Measurements from ENCODE around the gene BASP1. TPM values are rescaled to one million over a fixed set of nuclear protein-coding genes. Genes with fewer than 3 reads are reported as not detected.

The BASP1 gene
- total and polyA plus RNA-seq, 2 experiments from 2014 or later: 87.5 to 114 TPM

GRCh38 chr5:17185349-17185748, 32.1 kb upstream of the BASP1 start:
- Mint-ChIP-seq H3K27me3 (ENCODE audit: insufficient read depth, low read depth, poor library complexity) (no peaks in the 10 kb centered on the region), H3K4me1 (peaks cover 6% of the 10 kb centered on the region; the same call in 2 of the 3 replicates), H3K4me3 (no peak overlapping the region), H3K36me3 (ENCODE audit: low read depth) (peaks cover 4% of the 10 kb centered on the region; the same call in 2 of the 3 replicates), H3K27ac (no peak overlapping the region), H3K9me3 (peaks cover 4% of the 10 kb centered on the region; the same call in 2 of the 3 replicates)
- peaks cover 6% of the 10 kb centered on the region for H3K4me1 ChIP-seq (ENCODE audit: insufficient read depth)
- no peak for TF ChIP-seq STAT1 (IDR thresholded peaks at IDR 0.05; ENCODE audit: unreplicated experiment)
- H3K36me3 ChIP-seq (ENCODE audit: insufficient read depth): no peaks in the 10 kb centered on the region
- no peaks in the 10 kb centered on the region for H3K9me2 ChIP-seq (ENCODE audit: insufficient read depth)
- no peaks in the 10 kb centered on the region for H3K79me2 ChIP-seq (replicated peaks; ENCODE audit: insufficient read depth)
- no peak overlapping the region for H3K4me2 ChIP-seq
- H3K4me3 ChIP-seq: no peak overlapping the region
- ATAC-seq (no peak), DNase-seq (ENCODE audit: low spot score) (no peak)
- no peaks in the 10 kb centered on the region for H4K20me1 ChIP-seq (replicated peaks; ENCODE audit: insufficient read depth)
- no peaks in the 10 kb centered on the region for H3K27me3 ChIP-seq (ENCODE audit: insufficient read depth)
- no peak overlapping the region for H2AFZ ChIP-seq
- H3K27ac ChIP-seq (ENCODE audit: low read depth): no peak overlapping the region
- H3F3A ChIP-seq (replicated peaks; ENCODE audit: low read depth): no peaks in the 10 kb centered on the region

GRCh38 chr5:17185773-17186172, 31.7 kb upstream of the BASP1 start:
- TF ChIP-seq POLR2AphosphoS5 (IDR thresholded peaks at IDR 0.05; ENCODE audit: low read depth) (no peak), ZNF114 (CRISPR knock-in tag; IDR thresholded peaks at IDR 0.05) (no peak)
- no peak overlapping the region for H3K4me3 Mint-ChIP-seq
- Histone ChIP-seq H4K20me1 (replicated peaks; ENCODE audit: insufficient read depth) (no peaks in the 10 kb centered on the region), H3K79me2 (replicated peaks; ENCODE audit: insufficient read depth) (no peaks in the 10 kb centered on the region), H3K36me3 (ENCODE audit: insufficient read depth) (no peaks in the 10 kb centered on the region), H3K27me3 (ENCODE audit: insufficient read depth) (no peaks in the 10 kb centered on the region), H3F3A (replicated peaks; ENCODE audit: low read depth) (no peaks in the 10 kb centered on the region), H3K4me3 (no peak overlapping the region), H3K27ac (ENCODE audit: low read depth) (no peak overlapping the region), H2AFZ (no peak overlapping the region), H3K4me2 (no peak overlapping the region), H3K9me2 (ENCODE audit: insufficient read depth) (no peaks in the 10 kb centered on the region), H3K4me1 (ENCODE audit: insufficient read depth) (peaks cover 7% of the 10 kb centered on the region)
- peaks cover 4% of the 10 kb centered on the region; the same call in 2 of the 3 replicates for H3K9me3 Mint-ChIP-seq
- no peak overlapping the region for H3K27ac Mint-ChIP-seq
- H3K4me1 Mint-ChIP-seq: peaks cover 9% of the 10 kb centered on the region; the same call in 2 of the 3 replicates
- no peak for ATAC-seq
- H3K27me3 Mint-ChIP-seq (ENCODE audit: insufficient read depth, low read depth, poor library complexity): no peaks in the 10 kb centered on the region
- DNase-seq (ENCODE audit: low spot score): no peak
- peaks cover 4% of the 10 kb centered on the region; the same call in 2 of the 3 replicates for H3K36me3 Mint-ChIP-seq (ENCODE audit: low read depth)

DNA sequence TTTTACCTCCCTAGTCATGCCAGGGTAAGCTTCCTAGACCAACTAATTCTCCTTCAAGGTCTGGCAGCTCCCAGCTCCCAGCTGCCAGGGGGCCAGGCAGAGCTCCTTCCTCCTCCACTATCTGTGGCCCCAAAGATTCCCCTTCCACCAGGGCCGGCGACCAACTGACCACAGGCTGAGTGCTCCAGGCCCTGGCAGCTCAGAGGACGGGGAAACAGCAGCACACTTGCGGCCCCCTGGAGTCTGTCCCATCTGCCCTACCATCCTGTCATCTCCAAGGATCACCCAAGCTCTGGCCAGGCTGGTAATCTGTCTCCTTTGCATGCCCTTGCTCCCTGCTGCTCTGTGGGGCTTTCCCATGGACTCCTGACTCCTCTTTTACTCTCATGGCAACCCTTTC, 31.2 kb upstream of the BASP1 start:
- H3K9me3 Mint-ChIP-seq: peaks cover 4% of the 10 kb centered on the region; the same call in 2 of the 3 replicates
- H3K4me3 ChIP-seq: no peak overlapping the region
- H3K27me3 Mint-ChIP-seq (ENCODE audit: insufficient read depth, low read depth, poor library complexity): no peaks in the 10 kb centered on the region
- H3K4me1 ChIP-seq (ENCODE audit: insufficient read depth): peaks cover 11% of the 10 kb centered on the region
- DNase-seq (ENCODE audit: low spot score): no peak
- no peaks in the 10 kb centered on the region for H3K9me2 ChIP-seq (ENCODE audit: insufficient read depth)
- no peaks in the 10 kb centered on the region for H3K36me3 ChIP-seq (ENCODE audit: insufficient read depth)
- H3K36me3 Mint-ChIP-seq (ENCODE audit: low read depth): peaks cover 4% of the 10 kb centered on the region; the same call in 2 of the 3 replicates
- H3K4me1 Mint-ChIP-seq: peaks cover 14% of the 10 kb centered on the region; the same call in 2 of the 3 replicates
- H3K79me2 ChIP-seq (replicated peaks; ENCODE audit: insufficient read depth): no peaks in the 10 kb centered on the region
- H2AFZ ChIP-seq: no peak overlapping the region
- no peaks in the 10 kb centered on the region for H3K27me3 ChIP-seq (ENCODE audit: insufficient read depth)
- H3F3A ChIP-seq (replicated peaks; ENCODE audit: low read depth): no peaks in the 10 kb centered on the region
- ATAC-seq: no peak
- no peak overlapping the region for H3K4me3 Mint-ChIP-seq
- H3K27ac Mint-ChIP-seq: no peak overlapping the region
- no peak overlapping the region for H3K4me2 ChIP-seq
- H4K20me1 ChIP-seq (replicated peaks; ENCODE audit: insufficient read depth): no peaks in the 10 kb centered on the region
- H3K27ac ChIP-seq (ENCODE audit: low read depth): no peak overlapping the region
- TF ChIP-seq POLR2AphosphoS5 (IDR thresholded peaks at IDR 0.05; ENCODE audit: low read depth) (no peak), EZH2phosphoT487 (IDR thresholded peaks at IDR 0.05; ENCODE audit: unreplicated experiment) (no peak), STAT1 (IDR thresholded peaks at IDR 0.05; ENCODE audit: unreplicated experiment) (no peak)
- TF ChIP-seq, protein P1, sequence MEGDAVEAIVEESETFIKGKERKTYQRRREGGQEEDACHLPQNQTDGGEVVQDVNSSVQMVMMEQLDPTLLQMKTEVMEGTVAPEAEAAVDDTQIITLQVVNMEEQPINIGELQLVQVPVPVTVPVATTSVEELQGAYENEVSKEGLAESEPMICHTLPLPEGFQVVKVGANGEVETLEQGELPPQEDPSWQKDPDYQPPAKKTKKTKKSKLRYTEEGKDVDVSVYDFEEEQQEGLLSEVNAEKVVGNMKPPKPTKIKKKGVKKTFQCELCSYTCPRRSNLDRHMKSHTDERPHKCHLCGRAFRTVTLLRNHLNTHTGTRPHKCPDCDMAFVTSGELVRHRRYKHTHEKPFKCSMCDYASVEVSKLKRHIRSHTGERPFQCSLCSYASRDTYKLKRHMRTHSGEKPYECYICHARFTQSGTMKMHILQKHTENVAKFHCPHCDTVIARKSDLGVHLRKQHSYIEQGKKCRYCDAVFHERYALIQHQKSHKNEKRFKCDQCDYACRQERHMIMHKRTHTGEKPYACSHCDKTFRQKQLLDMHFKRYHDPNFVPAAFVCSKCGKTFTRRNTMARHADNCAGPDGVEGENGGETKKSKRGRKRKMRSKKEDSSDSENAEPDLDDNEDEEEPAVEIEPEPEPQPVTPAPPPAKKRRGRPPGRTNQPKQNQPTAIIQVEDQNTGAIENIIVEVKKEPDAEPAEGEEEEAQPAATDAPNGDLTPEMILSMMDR (conservative IDR thresholded peaks at IDR 0.05; ENCODE audit: low read depth in 2 of 2): no peak
- TF ChIP-seq, protein P2, sequence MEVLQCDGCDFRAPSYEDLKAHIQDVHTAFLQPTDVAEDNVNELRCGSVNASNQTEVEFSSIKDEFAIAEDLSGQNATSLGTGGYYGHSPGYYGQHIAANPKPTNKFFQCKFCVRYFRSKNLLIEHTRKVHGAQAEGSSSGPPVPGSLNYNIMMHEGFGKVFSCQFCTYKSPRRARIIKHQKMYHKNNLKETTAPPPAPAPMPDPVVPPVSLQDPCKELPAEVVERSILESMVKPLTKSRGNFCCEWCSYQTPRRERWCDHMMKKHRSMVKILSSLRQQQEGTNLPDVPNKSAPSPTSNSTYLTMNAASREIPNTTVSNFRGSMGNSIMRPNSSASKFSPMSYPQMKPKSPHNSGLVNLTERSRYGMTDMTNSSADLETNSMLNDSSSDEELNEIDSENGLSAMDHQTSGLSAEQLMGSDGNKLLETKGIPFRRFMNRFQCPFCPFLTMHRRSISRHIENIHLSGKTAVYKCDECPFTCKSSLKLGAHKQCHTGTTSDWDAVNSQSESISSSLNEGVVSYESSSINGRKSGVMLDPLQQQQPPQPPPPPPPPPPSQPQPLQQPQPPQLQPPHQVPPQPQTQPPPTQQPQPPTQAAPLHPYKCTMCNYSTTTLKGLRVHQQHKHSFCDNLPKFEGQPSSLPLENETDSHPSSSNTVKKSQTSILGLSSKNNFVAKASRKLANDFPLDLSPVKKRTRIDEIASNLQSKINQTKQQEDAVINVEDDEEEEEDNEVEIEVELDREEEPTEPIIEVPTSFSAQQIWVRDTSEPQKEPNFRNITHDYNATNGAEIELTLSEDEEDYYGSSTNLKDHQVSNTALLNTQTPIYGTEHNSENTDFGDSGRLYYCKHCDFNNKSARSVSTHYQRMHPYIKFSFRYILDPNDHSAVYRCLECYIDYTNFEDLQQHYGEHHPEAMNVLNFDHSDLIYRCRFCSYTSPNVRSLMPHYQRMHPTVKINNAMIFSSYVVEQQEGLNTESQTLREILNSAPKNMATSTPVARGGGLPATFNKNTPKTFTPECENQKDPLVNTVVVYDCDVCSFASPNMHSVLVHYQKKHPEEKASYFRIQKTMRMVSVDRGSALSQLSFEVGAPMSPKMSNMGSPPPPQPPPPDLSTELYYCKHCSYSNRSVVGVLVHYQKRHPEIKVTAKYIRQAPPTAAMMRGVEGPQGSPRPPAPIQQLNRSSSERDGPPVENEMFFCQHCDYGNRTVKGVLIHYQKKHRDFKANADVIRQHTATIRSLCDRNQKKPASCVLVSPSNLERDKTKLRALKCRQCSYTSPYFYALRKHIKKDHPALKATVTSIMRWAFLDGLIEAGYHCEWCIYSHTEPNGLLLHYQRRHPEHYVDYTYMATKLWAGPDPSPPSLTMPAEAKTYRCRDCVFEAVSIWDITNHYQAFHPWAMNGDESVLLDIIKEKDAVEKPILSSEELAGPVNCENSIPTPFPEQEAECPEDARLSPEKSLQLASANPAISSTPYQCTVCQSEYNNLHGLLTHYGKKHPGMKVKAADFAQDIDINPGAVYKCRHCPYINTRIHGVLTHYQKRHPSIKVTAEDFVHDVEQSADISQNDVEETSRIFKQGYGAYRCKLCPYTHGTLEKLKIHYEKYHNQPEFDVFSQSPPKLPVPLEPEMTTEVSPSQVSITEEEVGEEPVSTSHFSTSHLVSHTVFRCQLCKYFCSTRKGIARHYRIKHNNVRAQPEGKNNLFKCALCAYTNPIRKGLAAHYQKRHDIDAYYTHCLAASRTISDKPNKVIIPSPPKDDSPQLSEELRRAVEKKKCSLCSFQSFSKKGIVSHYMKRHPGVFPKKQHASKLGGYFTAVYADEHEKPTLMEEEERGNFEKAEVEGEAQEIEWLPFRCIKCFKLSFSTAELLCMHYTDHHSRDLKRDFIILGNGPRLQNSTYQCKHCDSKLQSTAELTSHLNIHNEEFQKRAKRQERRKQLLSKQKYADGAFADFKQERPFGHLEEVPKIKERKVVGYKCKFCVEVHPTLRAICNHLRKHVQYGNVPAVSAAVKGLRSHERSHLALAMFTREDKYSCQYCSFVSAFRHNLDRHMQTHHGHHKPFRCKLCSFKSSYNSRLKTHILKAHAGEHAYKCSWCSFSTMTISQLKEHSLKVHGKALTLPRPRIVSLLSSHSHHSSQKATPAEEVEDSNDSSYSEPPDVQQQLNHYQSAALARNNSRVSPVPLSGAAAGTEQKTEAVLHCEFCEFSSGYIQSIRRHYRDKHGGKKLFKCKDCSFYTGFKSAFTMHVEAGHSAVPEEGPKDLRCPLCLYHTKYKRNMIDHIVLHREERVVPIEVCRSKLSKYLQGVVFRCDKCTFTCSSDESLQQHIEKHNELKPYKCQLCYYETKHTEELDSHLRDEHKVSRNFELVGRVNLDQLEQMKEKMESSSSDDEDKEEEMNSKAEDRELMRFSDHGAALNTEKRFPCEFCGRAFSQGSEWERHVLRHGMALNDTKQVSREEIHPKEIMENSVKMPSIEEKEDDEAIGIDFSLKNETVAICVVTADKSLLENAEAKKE (CRISPR knock-in tag; IDR thresholded peaks at IDR 0.05): no peak

Measured in GM23338 (cell line).